HUES64 (cell line): ENCODE measurements around the gene KRTAP5-6.
"Not testable (repeated sequence)": the region's sequence is repeated elsewhere in the genome, so short reads cannot be mapped to it uniquely, and the experiment has no call there.

Experiments used
- H3K27ac ChIP-seq: 2 replicates; pipeline ENCODE4 v1.7.0; 2013; ENCODE audit warnings: low read depth, low read length, inconsistent platforms
- H3K27me3 ChIP-seq: 2 replicates; pipeline ENCODE4 v1.6.1; 2013; ENCODE audit warnings: mild to moderate bottlenecking, low read length; ENCODE audit not compliant: insufficient read depth
- H3K36me3 ChIP-seq: 2 replicates; pipeline ENCODE4 v1.6.1; 2013; ENCODE audit warnings: mild to moderate bottlenecking, low read length; ENCODE audit not compliant: insufficient read depth
- H3K4me1 ChIP-seq: 2 replicates; pipeline ENCODE4 v1.6.1; 2013; ENCODE audit warnings: mild to moderate bottlenecking, low read length, moderate library complexity; ENCODE audit not compliant: insufficient read depth
- H3K4me3 ChIP-seq: 2 replicates; pipeline ENCODE4 v1.5.1; 2013; ENCODE audit warnings: mild to moderate bottlenecking, low read length, moderate library complexity
- H3K9ac ChIP-seq: 2 replicates; pipeline ENCODE4 v1.6.1; 2013; ENCODE audit warnings: mild to moderate bottlenecking, low read depth, low read length
- H3K9me3 ChIP-seq: 2 replicates; pipeline ENCODE4 v1.6.1; 2013; ENCODE audit warnings: low read depth, low read length; ENCODE audit not compliant: insufficient read depth
- WGBS: fragments of 150-250, 120-280 bp; methylation state at CpG from one replicate; pipeline ENCODE4 v1.1.7; 2013; ENCODE audit warnings: missing lambda C conversion rate; 5-methylcytosine and 5-hydroxymethylcytosine counted together

Gene KRTAP5-6

GRCh38 chr11:1674173-1675131, 22.5 kb upstream of the KRTAP5-6 start:
- no peaks in the 10 kb centered on the region for H3K36me3 ChIP-seq
- H3K4me1 ChIP-seq, result no peaks in the 10 kb centered on the region
- H3K27me3 ChIP-seq, result peaks cover 3% of the 10 kb centered on the region; the same call in 1 of the 2 replicates
- H3K27ac ChIP-seq, result no peak overlapping the region
- H3K9me3 ChIP-seq, result no peaks in the 10 kb centered on the region
- H3K9ac ChIP-seq, result no peak overlapping the region
- no peak overlapping the region for H3K4me3 ChIP-seq
- 82% methylated on average over 21 of the region's 21 CpGs for WGBS

GRCh38 chr11:1675536-1676228, 21.3 kb upstream of the KRTAP5-6 start:
- peaks cover 3% of the 10 kb centered on the region; the same call in 1 of the 2 replicates for H3K27me3 ChIP-seq
- H3K9me3 ChIP-seq, result no peaks in the 10 kb centered on the region
- 87% methylated on average over 10 of the region's 11 CpGs for WGBS
- H3K4me1 ChIP-seq, result no peaks in the 10 kb centered on the region
- no peak overlapping the region for H3K27ac ChIP-seq
- no peak overlapping the region for H3K4me3 ChIP-seq
- no peaks in the 10 kb centered on the region for H3K36me3 ChIP-seq
- H3K9ac ChIP-seq, result no peak overlapping the region

GRCh38 chr11:1676229-1676740, 20.7 kb upstream of the KRTAP5-6 start:
- Histone ChIP-seq H3K27ac (no peak overlapping the region), H3K4me1 (no peaks in the 10 kb centered on the region), H3K27me3 (peaks cover 3% of the 10 kb centered on the region; the same call in 1 of the 2 replicates)

GRCh38 chr11:1679881-1680280, 17.1 kb upstream of the KRTAP5-6 start:
- 92% methylated on average over 10 of the region's 10 CpGs for WGBS
- no peak overlapping the region for H3K27ac ChIP-seq
- H3K36me3 ChIP-seq, result no peaks in the 10 kb centered on the region

More at GRCh38 chr11:1676229-1676740, 20.7 kb upstream of the KRTAP5-6 start:
- Histone ChIP-seq H3K4me3 (no peak overlapping the region), H3K9ac (no peak overlapping the region), H3K9me3 (no peaks in the 10 kb centered on the region), H3K36me3 (no peaks in the 10 kb centered on the region)
- 90% methylated on average over 5 of the region's 7 CpGs for WGBS

GRCh38 chr11:1682225-1682905, 14.6 kb upstream of the KRTAP5-6 start:
- no peak overlapping the region for H3K27ac ChIP-seq
- 89% methylated on average over 14 of the region's 15 CpGs for WGBS
- no peaks in the 10 kb centered on the region for H3K27me3 ChIP-seq
- H3K36me3 ChIP-seq, result no peaks in the 10 kb centered on the region
- H3K9ac ChIP-seq, result no peak overlapping the region
- H3K4me1 ChIP-seq, result no peaks in the 10 kb centered on the region
- no peak overlapping the region for H3K4me3 ChIP-seq
- H3K9me3 ChIP-seq, result no peaks in the 10 kb centered on the region

More at GRCh38 chr11:1679881-1680280, 17.1 kb upstream of the KRTAP5-6 start:
- Histone ChIP-seq H3K9me3 (no peaks in the 10 kb centered on the region), H3K27me3 (no peaks in the 10 kb centered on the region), H3K9ac (no peak overlapping the region), H3K4me3 (no peak overlapping the region), H3K4me1 (no peaks in the 10 kb centered on the region)

- not testable (repeated sequence) for H3K4me1 ChIP-seq, H3K27ac ChIP-seq, H3K9ac ChIP-seq, H3K4me3 ChIP-seq, H3K27me3 ChIP-seq, H3K36me3 ChIP-seq, H3K9me3 ChIP-seq
- 92% methylated on average over 17 of the region's 19 CpGs for WGBS
Measured at GRCh38 chr11:1683216-1683615, 13.8 kb upstream of the KRTAP5-6 start.

- H3K9ac ChIP-seq, H3K4me3 ChIP-seq, H3K36me3 ChIP-seq, H3K27ac ChIP-seq, H3K27me3 ChIP-seq, H3K9me3 ChIP-seq, H3K4me1 ChIP-seq: not testable (repeated sequence)
- WGBS, result 80% methylated on average over 9 of the region's 24 CpGs
Measured at GRCh38 chr11:1683904-1684572, 13.0 kb upstream of the KRTAP5-6 start.

- not testable (repeated sequence) for H3K4me3 ChIP-seq, H3K27me3 ChIP-seq, H3K4me1 ChIP-seq, H3K9me3 ChIP-seq, H3K36me3 ChIP-seq, H3K27ac ChIP-seq, H3K9ac ChIP-seq
- 87% methylated on average over 12 of the region's 18 CpGs for WGBS
Measured at GRCh38 chr11:1684886-1685874, 11.8 kb upstream of the KRTAP5-6 start.

- H3K4me3 ChIP-seq, H3K27me3 ChIP-seq, H3K4me1 ChIP-seq, H3K27ac ChIP-seq, H3K9me3 ChIP-seq, H3K36me3 ChIP-seq, H3K9ac ChIP-seq: not testable (repeated sequence)
- whole genome bisulfite sequencing, result 84% methylated on average over 12 of the region's 15 CpGs
Measured at GRCh38 chr11:1686220-1686619, 10.8 kb upstream of the KRTAP5-6 start.
